Body of pancreas (tissue), 4 donors: ENCODE measurements around the gene CIB2. TPM values are rescaled to one million over a fixed set of nuclear protein-coding genes. Genes with fewer than 3 reads are reported as not detected.

Experiments
- ATAC-seq: fragments of 150-250 bp; one replicate; pipeline ENCODE4 v1.9.1; 2016
- DNase-seq, 4 donors: peaks; one replicate each; pipeline ENCODE4 v3.0.0-alpha.2; 2019
- H3K27ac ChIP-seq, 4 donors: fragments of 200-600 bp; sonication (generic); 1 replicate in 3 of 4; 2 replicates in 1 of 4; pipeline versions ENCODE4 v1.5.1 to v1.6.1; 2016 to 2019; ENCODE audit warnings: mild to moderate bottlenecking in 1 of 4, mixed read lengths in 1 of 4, moderate library complexity in 1 of 4
- H3K27me3 ChIP-seq, 2 donors: fragments of 200-600 bp; sonication (generic); one replicate each; pipeline ENCODE4 v1.6.0; 2016; ENCODE audit warnings: mild to moderate bottlenecking in 1 of 2
- H3K36me3 ChIP-seq, 2 donors: fragments of 200-600 bp; sonication (generic); replicated peaks in 1 of 2; 2 replicates each; pipeline ENCODE4 v1.5.1; 2016; ENCODE audit warnings: low read depth in 2 of 2; ENCODE audit not compliant: insufficient read depth in 1 of 2
- H3K4me1 ChIP-seq: fragments of 200-600 bp; sonication (generic); one replicate; pipeline ENCODE4 v1.6.0; 2016
- H3K4me3 ChIP-seq, 2 donors: fragments of 200-600 bp; sonication (generic); 1 replicate in 1 of 2; 2 replicates in 1 of 2; pipeline ENCODE4 v1.5.1; 2016 to 2019
- H3K9me3 ChIP-seq, 3 donors: fragments of 200-600 bp; sonication (generic); 1 replicate in 2 of 3; 2 replicates in 1 of 3; pipeline ENCODE4 v1.5.1; 2016
- POLR2A ChIP-seq, 3 donors: fragments of 450-650 bp; IDR thresholded peaks; one replicate each; pipeline ENCODE4 v1.6.1; 2016; ENCODE audit warnings: antibody characterized with exemption in 3 of 3, mild to moderate bottlenecking in 2 of 3
- WGBS, 2 donors: methylation state at CpG; one replicate each; pipeline ENCODE4 v1.1.5; 2017; 5-methylcytosine and 5-hydroxymethylcytosine counted together
- intact Hi-C: fragments of 100-400 bp; cut with DNase I; formaldehyde crosslinking; loops from one replicate; pipeline ENCODE4 v1.15.1; 2023
- total RNA-seq, 2 donors: library from RNA; depleted of rRNA; stranded (reverse); fragments of >200 nt; gene quantifications; one replicate each; pipeline ENCODE4 v1.1.0, GENCODE V29; 2016
- TF ChIP-seq, protein P1 (sequence below), 7 experiments: fragments of 450-650 bp in 4 of 7; fragments of 200-600 bp in 3 of 7; sonication (generic) in 3 of 7; IDR thresholded peaks; one replicate each; pipeline ENCODE4 v1.5.1; 2016 to 2019; ENCODE audit warnings: antibody characterized with exemption in 7 of 7

The CIB2 gene
- total RNA-seq, 2 donors from 2014 or later, result 3.4 to 6.9 TPM

DNA sequence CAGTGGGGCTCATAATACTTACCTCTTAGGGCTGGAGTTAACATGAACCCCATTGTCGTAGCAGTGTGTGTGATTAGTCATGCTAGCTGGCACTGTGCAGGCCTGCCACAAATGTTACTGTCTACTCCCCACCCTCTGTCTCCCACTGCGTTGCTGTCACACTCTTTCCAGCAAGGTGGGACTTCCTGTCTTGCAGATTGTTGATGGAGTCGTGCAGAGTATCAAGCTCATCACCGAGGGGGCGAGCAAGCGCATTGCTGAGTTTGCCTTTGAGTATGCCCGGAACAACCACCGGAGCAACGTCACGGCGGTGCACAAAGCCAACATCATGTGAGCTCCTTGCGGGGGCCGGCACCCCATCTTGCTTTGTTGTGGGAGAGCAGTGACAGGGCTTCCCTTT lies 30.8 kb upstream of the CIB2 start:
- H3K36me3 ChIP-seq, result peaks cover 34 to 38% of the 10 kb centered on the region in 2 donors
- 89 to 91% methylated on average over 13 of the region's 13 CpGs for WGBS, 2 donors
- ATAC-seq (no peak), DNase-seq (no peak)
- intact Hi-C loops, result no loop called here
- H3K27me3 ChIP-seq, result no peaks in the 10 kb centered on the region
- H3K4me1 ChIP-seq, result no peaks in the 10 kb centered on the region
- TF ChIP-seq POLR2A (IDR thresholded peaks at IDR 0.05), result no peak
- TF ChIP-seq, protein P1, sequence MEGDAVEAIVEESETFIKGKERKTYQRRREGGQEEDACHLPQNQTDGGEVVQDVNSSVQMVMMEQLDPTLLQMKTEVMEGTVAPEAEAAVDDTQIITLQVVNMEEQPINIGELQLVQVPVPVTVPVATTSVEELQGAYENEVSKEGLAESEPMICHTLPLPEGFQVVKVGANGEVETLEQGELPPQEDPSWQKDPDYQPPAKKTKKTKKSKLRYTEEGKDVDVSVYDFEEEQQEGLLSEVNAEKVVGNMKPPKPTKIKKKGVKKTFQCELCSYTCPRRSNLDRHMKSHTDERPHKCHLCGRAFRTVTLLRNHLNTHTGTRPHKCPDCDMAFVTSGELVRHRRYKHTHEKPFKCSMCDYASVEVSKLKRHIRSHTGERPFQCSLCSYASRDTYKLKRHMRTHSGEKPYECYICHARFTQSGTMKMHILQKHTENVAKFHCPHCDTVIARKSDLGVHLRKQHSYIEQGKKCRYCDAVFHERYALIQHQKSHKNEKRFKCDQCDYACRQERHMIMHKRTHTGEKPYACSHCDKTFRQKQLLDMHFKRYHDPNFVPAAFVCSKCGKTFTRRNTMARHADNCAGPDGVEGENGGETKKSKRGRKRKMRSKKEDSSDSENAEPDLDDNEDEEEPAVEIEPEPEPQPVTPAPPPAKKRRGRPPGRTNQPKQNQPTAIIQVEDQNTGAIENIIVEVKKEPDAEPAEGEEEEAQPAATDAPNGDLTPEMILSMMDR (IDR thresholded peaks at IDR 0.05), result no peak
- H3K9me3 ChIP-seq, result no peaks in the 10 kb centered on the region
- no peak overlapping the region for H3K27ac ChIP-seq
- no peak overlapping the region for H3K4me3 ChIP-seq

DNA sequence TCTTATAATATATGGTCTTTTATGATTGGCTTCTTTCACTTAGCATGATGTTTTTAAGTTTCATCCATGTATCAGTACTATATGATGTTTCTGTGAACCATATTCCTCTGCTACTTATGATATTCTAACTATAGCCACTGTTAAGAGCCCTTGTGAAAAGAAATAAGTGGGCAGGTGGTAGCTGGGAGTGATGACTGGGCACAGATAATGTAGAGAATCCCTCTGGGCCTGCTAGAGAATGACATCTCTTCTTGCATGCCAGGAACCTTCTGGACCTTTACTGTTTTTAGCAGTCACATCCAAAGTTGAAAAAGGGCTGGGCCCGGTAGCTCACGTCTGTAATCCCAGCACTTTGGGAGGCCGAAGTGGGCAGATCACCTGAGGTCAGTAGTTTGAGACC lies 28.1 kb upstream of the CIB2 start:
- TF ChIP-seq, protein P1 (IDR thresholded peaks at IDR 0.05), result no peak
- no peak for TF ChIP-seq POLR2A (IDR thresholded peaks at IDR 0.05)
- ATAC-seq, result no peak
- Histone ChIP-seq H3K9me3 (no peaks in the 10 kb centered on the region), H3K27ac (no peak overlapping the region), H3K4me1 (no peaks in the 10 kb centered on the region), H3K36me3 (peaks cover 22 to 25% of the 10 kb centered on the region in 2 donors), H3K27me3 (no peaks in the 10 kb centered on the region), H3K4me3 (no peak overlapping the region)
- WGBS, 2 donors, result 85 to 100% methylated on average over 3 of the region's 3 CpGs
- intact Hi-C loops, result no loop called here
- no peak for DNase-seq

- Histone ChIP-seq H3K9me3 (no peaks in the 10 kb centered on the region), H3K36me3 (peaks cover 22 to 25% of the 10 kb centered on the region in 2 donors), H3K27ac (no peak overlapping the region), H3K4me1 (no peaks in the 10 kb centered on the region), H3K4me3 (no peak overlapping the region), H3K27me3 (no peaks in the 10 kb centered on the region)
- no peak for ATAC-seq
- WGBS, 2 donors, result 20 to 45% methylated on average over 2 of the region's 2 CpGs
- TF ChIP-seq POLR2A (IDR thresholded peaks at IDR 0.05), result no peak
- intact Hi-C loops, result no loop called here
- DNase-seq, result no peak
Observed at GRCh38 chr15:78157203-78157602, 26.0 kb upstream of the CIB2 start.

DNA sequence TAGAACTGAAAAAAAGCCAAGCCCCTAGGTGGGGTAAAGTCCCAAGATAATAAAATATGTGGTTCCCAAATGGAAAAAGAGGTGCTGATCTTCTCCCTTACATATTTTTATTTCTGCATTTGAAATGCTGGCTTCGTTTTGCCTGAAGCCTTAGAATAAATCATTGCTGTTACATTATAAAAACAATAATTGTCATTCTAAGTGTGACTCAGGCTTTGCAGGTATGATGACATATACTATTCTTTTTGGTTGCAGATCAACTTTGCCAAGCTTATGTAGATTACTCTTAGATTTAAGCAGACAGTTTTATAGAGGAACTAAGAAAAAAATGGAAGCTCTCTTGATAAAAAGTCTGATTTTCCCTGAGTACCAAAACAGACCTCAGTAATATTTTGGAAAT lies 25.4 kb upstream of the CIB2 start:
- ATAC-seq, result no peak
- intact Hi-C loops, result no loop called here
- DNase-seq, result no peak
- 50 to 63% methylated on average over 1 of the region's 1 CpG for WGBS, 2 donors
- TF ChIP-seq, protein P1 (IDR thresholded peaks at IDR 0.05), result no peak
- TF ChIP-seq POLR2A (IDR thresholded peaks at IDR 0.05), result no peak
- Histone ChIP-seq H3K4me1 (no peaks in the 10 kb centered on the region), H3K4me3 (no peak overlapping the region), H3K27me3 (no peaks in the 10 kb centered on the region), H3K9me3 (no peaks in the 10 kb centered on the region), H3K27ac (no peak overlapping the region), H3K36me3 (peaks cover 17 to 21% of the 10 kb centered on the region in 2 donors)

GRCh38 chr15:78155355-78155939 lies 24.2 kb upstream of the CIB2 start:
- Histone ChIP-seq H3K27me3 (no peaks in the 10 kb centered on the region), H3K9me3 (no peaks in the 10 kb centered on the region), H3K27ac (no peak overlapping the region), H3K4me3 (no peak overlapping the region), H3K4me1 (peaks cover 4% of the 10 kb centered on the region), H3K36me3 (peaks cover 5 to 13% of the 10 kb centered on the region in 2 donors)
- ATAC-seq (no peak), DNase-seq (no peak)
- intact Hi-C loops, result no loop called here
- 78 to 89% methylated on average over 4 of the region's 4 CpGs for WGBS, 2 donors
- TF ChIP-seq, protein P1 (IDR thresholded peaks at IDR 0.05), result no peak
- TF ChIP-seq POLR2A (IDR thresholded peaks at IDR 0.05), result no peak
